HG02610 (cell line): ENCODE results near the gene SCN1B.

Experiments used
- ATAC-seq: cut with Tn5 transposase; IDR thresholded peaks from one replicate; pipeline ENCODE4 v1.9.1; 2021; ENCODE audit warnings: mild to moderate bottlenecking, moderate library complexity; ENCODE audit not compliant: unreplicated experiment

The SCN1B gene

DNA sequence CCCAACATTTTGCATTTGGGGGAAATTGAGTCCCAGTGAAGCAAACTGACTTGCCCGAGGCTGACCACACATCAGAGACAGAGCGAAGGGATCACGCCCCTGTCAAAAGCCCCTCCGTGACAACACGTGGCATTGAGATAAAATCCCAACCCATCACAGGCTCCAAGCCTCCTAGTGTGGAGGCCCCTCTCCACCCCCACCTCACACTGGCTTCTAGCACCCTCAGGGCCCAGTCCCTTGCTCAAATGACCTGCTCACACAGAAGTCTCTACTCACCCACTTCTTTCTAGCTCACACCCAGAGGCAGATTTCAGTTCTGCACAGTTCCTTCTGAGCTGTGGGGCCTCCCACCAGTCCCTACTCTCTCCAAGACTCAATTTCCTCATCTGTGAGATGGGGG is 21.5 kb downstream of the SCN1B start:
- ATAC-seq, result no peak

DNA sequence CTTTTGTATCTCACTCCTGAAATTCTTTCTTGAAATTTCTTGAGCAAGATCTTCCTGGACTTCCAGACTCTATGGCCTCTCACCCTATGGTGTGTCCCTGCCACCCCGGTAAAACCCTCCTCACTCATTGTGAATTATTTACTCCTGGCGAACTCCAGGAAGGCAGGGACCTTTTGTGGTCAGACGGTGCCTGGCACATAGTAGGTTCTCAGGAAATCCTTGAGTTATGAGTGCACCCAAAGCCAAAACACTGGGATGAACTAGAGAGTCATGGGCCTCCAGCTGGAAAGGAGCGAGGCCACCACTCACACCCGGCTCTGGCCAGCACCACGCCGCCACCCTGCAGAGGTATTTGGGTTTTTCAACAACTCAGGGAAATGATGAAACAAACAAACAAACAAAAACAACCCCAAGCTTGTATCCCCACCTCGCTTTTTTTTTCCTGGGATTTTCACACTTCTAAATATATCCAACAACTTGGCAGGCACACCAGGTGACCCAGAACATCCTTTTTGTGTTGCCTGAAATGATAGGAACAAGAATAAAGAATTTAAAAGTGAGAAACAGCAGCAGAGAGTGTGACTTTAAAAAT is 22.4 kb downstream of the SCN1B start:
- no peak for ATAC-seq

DNA sequence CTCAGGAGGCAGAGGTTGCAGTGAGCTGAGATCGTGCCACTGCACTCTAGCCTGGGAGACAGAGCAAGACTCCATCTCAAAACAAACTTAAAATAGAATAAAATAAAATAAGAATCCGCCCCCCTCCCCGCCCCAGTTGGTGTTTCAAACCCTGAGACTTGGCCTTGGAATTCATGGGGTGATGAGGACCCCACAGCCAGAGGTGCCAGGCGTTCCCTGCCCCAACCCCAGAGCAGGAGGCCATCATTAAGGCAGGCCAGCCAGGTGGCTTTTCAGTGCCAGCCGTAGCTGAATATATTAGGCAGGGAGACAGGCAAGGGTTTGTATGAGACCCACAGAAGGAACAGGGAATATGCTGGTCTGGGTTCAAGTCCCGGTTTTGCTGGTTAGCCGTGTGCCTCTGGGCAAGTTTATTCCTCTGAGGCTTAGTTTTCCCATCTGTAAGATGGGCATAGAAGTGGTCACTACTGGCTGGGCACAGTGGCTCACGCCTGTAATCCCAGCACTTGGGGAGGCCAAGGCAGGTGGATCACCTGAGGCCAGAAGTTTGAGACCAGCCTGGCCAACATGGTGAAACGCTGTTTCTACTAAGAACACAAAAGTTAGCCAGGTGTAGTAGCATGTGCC is 23.5 kb downstream of the SCN1B start:
- no peak for ATAC-seq

DNA sequence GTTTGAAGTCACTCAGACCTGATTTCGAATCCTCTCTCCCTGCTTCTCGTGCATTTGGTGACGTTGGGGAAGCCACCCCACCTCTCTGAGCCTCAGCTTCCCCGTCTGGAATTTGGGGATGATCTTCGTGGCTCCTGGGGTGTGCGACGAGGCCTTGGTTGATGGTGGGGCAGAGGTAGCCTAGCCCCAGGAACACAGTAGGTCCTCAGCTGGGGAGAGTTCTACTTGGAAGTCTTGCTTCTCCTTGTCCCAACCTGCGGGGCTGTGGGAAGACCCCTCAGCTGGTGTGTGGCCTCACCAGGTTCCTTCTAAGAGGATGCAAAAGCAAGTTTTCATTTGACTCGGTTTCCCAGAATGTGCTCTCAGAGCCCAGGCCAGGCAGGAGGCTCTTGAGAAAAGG is 24.4 kb downstream of the SCN1B start:
- no peak for ATAC-seq

DNA sequence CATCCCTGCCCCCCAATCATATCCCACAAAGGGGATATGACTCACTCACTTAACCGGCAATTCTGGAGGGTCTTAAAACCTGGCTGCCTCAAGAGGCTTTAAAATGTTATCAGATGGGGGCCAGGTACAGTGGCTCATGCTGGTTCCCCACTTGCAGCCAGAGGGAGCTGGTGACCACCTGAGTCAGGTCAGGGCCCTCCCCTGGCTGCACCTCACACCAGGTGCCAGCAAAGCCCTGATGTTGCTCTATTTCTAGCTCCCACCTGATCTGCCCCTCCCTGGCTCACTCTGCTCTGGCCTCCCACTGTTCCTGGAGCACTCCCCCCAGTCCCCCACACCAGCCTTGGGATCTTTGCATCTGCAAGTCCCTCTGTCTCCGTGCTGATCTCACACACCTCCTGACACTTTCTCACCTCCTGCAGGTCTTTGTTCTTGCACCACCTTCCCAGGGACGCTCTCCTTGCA is 25.5 kb downstream of the SCN1B start:
- ATAC-seq, result no peak

DNA sequence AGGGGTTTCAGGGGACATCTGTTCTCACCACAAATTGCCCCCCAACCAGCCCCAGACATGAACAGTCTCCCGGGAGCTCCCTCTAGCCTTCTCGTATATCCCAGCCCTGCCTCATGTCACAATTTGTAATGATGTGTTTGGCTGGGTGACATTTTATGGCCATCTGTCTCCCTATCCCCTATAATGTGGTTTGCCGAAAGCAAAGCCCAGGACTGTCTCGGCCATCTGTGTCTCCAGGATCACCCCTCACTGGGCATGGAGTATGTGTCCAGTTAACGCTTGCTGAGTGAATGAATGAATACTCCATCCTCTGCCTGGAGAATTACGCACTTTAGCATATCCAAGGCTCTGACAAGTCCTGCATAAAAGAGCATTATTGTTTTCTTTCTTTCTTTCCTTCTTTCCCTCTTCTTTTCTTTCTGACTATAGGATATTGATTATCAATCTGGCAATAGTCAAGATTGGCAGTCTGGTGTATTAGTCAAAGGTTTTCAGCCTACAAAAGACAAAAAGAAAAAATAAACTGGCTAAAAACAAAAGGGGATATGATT is 26.3 kb downstream of the SCN1B start:
- no peak for ATAC-seq

DNA sequence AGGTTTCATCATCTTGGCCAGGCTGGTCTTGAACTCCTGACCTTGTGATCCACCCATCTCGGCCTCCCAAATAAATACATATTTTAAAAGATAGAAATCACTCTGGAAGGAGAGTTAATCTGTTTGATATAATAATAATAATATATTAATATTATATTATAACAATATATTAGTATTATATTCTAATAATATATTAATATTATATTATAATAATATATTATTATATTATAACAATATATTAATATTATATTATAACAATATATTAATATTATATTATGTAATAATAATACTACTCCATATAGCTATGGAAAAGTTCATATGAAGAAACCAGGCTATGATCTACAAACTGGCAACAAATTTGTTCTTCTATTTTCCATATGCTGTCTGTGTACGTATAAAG is 28.1 kb downstream of the SCN1B start:
- ATAC-seq, result no peak

DNA sequence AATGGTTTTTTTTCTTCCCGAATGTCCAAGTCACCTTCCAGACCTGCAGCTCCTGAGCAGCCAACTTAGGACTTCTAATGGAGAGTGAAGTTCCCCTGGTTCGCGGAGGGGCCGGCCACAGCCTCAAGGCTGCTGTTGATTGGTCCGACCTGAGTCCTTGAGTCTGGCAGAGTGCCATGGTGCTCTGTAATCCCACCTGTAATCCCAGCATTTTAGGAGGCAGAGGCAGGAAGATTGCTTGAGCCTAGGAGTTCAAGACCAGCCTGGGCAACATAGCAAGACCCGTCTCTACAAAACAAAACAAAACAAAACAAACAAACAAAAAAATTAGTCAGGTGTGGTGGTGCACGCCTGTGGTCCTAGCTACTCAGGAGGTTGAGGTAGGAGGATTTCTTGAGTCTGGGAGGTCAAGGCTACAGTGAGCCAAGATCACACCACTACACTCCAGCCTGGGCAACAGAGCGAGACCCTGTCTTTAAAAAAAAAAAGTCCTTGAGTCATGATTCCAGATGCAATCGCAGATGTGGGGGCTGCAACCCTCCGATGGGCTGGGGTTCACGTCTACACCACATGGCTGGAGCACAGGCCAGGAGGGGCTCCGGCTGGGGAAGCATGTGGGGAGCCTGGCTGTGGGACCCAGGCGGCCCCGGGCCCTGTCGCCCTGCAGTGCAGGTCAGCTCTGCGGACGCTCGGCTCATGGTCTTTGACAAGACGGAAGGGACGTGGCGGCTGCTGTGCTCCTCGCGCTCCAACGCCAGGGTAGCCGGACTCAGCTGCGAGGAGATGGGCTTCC is 28.9 kb downstream of the SCN1B start:
- no peak for ATAC-seq

DNA sequence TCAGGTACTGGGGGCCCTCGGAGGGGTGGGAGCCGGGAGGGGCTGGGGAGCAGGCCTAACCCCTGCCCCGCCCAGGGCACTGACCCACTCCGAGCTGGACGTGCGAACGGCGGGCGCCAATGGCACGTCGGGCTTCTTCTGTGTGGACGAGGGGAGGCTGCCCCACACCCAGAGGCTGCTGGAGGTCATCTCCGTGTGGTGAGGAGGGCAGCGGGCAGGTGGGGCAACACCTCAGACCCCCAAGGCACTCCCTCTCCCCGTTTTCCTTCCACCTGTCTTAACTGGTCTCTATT is 29.5 kb downstream of the SCN1B start:
- no peak for ATAC-seq

DNA sequence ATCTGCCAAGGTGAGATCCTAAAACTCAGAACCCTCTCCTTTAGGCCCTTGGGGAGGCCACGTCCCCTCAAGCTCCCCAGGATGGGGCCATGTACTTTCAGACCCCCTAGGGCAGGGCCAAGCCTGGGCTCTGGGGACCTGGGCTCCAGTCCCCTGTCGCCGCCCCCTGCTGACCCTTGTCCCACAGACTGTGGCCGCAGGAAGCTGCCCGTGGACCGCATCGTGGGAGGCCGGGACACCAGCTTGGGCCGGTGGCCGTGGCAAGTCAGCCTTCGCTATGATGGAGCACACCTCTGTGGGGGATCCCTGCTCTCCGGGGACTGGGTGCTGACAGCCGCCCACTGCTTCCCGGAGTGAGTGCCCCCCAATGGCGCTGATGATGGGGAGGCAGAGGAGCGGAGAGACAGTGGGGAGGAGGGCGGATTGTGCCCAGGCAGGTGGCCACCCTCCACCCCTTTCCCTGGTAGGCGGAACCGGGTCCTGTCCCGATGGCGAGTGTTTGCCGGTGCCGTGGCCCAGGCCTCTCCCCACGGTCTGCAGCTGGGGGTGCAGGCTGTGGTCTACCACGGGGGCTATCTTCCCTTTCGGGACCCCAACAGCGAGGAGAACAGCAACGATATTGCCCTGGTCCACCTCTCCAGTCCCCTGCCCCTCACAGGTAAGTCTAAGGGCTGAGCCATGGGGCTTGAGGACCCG is 30.0 kb downstream of the SCN1B start:
- no peak for ATAC-seq

DNA sequence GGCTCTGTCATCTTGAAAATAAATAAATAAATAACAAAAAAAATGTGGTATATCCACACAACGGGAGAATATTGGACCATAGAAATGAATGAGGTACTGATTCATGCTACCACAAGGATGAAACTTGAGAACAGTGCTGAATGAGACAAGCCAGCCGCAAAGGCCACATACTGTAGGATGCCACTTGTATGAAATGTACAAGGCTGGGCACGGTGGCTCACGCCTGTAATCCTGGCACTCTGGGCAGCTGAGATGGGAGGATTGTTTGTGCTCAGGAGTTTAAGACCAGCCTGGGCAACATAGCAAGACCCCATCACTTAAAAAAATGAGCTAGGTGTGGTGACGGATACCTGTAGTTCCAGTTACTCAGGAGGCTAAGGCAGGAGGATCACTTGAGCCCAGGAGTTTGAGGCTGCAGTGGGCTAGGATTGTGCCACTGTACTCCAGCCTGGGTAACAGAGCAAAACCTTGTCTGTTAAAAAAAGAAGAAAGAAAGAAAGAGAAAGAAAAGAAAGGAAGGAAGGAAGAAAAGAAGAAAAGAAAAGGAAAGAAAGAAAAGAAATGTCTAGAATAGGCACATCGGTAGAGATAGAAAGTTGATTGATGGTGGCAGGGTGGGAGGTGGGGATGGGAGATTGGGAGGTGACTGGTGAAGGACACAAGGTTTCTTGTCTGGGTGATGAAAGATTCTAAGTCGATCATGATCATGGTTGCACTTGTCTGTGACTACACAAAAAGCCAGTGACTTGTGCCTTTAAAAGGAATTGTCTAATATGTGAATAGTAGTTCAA is 31.5 kb downstream of the SCN1B start:
- ATAC-seq, result no peak

DNA sequence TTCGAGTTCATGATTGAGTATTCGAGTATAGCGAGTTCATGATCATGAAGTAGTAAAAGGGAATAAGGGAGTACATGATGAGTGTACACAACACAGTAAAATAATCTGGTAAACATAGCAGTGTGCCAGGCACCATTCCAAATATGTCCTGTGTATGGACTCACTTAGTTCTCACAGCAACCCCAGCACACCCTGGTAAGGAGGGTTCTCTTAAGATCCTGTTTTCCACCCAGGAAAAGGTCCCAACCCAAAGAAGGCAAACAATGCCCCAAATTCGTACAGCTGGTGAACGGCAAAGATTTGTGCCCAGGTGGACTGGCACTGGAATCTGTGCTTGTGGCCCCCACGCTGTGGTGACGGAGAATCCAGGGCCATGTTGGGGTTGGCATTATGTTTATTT is 32.7 kb downstream of the SCN1B start:
- ATAC-seq, result no peak

DNA sequence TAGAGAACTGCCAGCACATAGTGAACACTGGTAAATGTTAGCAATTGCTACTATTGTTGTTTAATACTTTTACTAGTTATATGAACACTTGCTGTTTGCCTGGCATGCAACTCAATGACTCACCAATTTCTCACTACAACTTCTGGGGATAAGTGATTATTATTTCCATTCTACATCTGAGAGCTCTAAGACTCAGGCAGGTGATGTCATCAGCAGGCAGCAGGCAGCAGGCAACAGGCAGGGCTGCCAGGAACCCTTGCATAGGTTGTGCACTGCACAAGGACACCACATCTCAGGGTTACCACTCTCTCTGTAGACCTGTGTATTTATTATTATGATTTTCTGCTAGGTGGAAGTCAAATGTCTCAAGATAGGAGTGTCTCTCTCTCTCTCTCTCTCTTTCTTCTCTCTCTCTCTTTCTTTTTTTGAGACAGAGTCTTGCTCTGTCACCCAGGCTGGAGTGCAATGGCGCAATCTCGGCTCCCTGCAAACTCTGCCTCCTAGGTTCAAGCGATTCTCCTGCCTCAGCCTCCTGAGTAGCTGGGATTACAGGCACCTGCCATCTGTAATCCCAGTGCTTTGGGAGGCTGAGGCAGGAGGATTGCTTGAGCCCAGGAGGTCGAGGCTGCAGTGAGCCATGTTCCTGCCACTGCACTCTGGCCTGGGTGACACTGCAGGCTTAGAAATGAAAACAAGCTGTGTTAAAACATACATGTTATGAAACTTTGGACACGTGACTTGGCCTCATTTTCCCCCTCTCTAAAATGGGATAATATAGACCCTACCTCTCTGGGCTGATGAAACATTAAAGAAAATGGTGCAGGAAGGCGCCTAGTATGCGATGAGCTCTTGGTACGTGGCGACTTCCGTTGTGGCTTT is 33.9 kb downstream of the SCN1B start:
- ATAC-seq, result no peak

DNA sequence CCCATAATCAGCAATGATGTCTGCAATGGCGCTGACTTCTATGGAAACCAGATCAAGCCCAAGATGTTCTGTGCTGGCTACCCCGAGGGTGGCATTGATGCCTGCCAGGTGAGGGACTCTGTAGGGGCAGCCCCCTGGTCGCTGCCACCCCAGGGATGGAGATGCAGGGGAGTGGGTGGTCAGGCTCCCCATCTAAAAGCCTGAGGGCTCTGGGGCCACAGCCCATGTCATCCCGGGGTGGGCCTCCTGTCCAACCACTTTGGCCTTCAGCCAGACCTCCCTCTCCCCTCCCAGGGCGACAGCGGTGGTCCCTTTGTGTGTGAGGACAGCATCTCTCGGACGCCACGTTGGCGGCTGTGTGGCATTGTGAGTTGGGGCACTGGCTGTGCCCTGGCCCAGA is 35.3 kb downstream of the SCN1B start:
- ATAC-seq, result no peak

DNA sequence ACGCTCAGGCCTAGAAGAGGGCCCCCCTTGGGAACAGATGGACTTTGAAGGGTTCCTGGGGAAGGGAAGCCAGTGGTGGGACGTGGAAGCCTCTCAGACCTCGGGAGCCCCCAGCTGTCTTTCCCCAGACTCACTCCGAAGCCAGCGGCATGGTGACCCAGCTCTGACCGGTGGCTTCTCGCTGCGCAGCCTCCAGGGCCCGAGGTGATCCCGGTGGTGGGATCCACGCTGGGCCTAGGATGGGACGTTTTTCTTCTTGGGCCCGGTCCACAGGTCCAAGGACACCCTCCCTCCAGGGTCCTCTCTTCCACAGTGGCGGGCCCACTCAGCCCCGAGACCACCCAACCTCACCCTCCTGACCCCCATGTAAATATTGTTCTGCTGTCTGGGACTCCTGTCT is 35.9 kb downstream of the SCN1B start:
- no peak for ATAC-seq

DNA sequence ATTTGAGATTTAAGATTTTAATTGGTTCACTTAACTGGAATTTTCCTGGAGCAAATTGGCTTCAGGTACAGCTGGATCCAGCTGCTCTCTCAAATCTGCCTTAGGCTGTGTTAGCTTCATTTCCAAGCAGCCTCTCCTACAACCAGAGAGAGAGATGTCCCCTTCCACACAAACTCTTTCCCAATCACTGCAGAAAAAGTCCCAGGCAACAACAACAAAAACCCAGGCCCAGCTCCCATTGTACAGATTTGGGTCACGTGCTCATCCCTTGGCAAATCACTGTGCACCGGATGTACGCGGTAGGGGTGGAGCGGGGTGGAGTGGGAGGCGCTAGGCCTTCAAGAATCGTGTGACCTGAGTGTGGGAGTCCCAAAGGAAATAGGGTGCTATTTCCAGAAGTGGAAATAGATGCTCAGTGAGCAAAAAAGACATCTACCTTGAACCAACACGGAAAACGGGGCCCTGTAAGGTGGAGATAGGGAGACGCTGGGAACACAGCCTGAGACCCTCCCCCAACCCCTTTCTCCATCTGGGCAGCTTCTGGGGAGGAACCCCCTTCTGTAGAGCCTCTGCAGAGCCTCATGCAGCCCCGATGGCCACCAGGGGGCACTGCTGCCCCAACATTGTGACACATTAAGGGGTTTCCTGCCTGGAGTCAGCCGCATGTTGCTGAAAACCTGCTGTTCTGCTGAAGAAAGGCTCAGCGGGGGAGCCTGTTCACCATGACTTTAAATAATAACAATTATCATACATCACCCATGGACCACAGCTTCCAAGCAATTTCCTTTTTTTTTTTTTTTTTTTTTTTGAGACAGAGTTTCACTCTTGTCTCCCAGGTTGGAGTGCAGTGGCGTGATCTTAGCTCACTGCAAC is 36.7 kb downstream of the SCN1B start:
- peak; percentile 59 for ATAC-seq

DNA sequence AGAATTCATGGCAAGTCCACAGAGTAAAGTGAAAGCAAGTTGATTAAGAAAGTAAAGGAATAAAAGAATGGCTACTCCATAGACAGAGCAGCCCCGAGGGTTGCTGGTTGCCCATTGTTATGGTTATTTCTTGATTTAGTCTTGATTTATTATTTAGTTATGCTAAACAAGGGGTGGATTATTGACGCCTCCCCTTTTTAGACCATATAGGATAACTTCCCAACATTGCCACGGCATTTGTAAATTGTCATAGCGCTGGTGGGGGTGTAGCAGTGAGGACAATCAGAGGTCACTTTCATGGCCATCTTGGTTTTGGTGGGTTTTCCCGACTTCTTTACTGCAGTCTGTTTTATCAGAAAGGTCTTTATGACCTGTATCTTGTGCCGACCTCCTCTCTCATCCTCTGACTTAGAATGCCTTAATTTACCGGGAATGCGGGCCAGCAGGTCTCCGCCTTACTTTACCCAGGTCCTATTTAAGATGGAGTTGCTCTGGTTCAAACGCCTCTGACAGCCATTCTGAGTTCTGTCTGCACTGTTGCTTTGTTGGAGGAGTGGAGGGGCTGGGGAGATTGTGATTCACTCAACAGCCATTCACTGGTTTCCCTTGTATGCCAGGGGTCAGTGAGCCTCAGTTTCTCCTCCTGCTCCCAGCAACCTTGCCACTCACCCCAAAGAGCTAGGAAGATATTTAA is 38.8 kb downstream of the SCN1B start:
- no peak for ATAC-seq

DNA sequence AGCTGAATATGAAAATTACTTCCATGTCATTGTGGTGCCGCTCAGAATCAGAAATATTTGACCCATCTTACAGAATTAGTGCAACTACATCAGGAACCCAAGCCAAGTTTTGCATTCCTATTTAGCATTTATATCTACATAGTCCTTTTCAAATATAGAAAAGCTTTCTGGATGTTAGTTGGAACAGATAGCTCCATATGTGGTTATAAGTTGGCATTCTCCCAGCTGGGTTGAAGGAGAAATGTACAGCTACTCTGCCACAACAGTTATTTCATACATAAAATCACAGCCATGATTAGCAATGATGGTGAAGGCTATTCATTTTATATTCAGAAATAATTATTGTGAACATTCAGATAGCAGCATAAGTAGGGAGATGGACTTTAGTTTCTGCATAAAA is 39.4 kb downstream of the SCN1B start:
- no peak for ATAC-seq
